GM12865 (cell line): ENCODE measurements around the gene CREBRF.

Experiments used
- DNase-seq: peaks from one replicate; pipeline ENCODE4 v3.0.0; 2010; ENCODE audit warnings: low read depth
- H3K4me3 ChIP-seq: 2 replicates; pipeline ENCODE4 v1.5.1; 2011; ENCODE audit warnings: mild to moderate bottlenecking, low read depth, low read length, control low read depth
- CTCF ChIP-seq: IDR thresholded peaks from 2 replicates; pipeline ENCODE4 v1.5.1; 2011; ENCODE audit warnings: low read length, control low read depth, low read depth, inconsistent platforms; ENCODE audit not compliant: insufficient read depth; ENCODE audit errors: missing control alignments

CREBRF gene

GRCh38 chr5:173163219-173163618 lies 107.1 kb downstream of the CREBRF start:
- no peak for TF ChIP-seq CTCF
- no peak overlapping the region for H3K4me3 ChIP-seq
- DNase-seq: no peak

DNA sequence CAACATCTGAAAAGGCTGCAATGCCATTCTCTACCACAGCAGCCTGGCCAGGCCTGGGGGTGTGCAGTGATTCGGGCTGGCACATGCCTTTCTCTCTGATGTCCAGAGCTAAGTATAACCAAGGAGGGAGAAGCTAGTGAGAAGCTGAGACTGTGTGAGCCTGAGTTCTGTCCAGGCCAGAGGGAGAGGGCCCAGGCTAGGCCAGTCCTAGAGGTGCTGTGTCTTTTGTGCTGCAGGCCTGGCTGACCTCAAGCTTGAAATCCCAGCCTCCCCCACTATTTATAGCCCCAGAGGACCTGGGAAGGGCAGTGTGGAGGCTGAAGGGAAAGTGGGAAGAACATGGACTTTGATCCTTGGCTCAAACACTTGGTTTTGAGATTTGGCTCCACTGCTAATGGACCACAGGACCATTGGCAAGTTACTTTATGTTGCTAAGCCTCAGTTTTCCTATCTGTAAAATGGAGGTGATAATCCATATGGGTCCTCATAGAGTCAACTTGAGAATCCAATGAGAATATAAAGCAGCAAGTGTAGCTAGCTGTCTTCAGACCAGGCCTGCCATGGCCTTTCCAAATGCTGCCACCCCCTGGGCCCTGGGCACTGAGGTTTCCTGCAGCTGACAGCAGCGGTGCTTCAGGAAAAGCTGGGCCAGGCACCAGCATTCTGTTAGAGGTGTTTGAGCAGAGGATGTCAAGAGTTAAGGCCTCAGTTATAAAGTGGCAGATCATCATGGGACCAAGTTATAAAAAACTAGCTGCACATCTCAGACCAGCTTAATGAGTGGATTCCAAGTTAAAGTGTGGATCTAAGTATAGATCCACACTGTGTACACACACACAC lies 109.2 kb downstream of the CREBRF start:
- no peak for TF ChIP-seq CTCF
- no peak overlapping the region for H3K4me3 ChIP-seq
- DNase-seq: no peak

DNA sequence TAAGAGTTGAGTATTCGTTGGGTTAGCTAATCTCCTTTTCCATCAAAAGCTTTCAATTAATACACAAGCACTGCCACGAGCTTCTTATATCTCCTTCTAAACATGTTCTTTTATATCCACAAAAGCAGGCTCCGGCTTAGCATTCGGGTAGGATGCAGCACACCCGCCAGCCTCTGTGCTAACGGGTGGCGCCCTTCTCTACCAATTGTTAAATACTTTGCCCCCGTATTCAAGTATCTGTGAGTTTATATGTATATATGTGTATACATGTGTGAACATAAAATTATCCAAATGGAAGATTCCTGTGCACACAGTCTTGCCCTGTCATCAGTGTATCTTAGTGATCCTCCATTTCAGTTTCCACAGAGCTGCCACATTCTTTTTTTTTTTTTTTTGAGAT lies 116.0 kb downstream of the CREBRF start:
- TF ChIP-seq CTCF: no peak
- DNase-seq: no peak
- H3K4me3 ChIP-seq: no peak overlapping the region

DNA sequence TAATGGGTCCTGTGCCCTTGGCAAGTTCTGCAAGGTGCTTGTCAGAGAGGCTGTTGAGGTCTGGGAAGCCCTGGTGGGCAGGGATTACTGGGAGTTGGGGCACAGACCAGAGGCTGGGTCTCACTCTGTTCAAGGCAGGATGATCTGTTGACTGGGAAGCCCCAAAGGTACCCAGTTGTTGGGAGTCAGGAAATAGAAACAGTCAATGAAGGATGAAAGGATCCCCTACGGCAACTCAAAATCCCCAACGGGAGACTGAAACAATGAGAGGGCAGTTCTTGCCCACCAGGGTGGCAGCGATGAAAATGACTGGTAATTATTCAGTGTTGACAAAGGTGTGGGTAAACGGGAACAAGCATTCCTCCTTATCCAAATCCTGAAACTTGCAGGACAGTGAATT lies 119.4 kb downstream of the CREBRF start:
- DNase-seq: no peak
- no peak overlapping the region for H3K4me3 ChIP-seq
- no peak for TF ChIP-seq CTCF

DNA sequence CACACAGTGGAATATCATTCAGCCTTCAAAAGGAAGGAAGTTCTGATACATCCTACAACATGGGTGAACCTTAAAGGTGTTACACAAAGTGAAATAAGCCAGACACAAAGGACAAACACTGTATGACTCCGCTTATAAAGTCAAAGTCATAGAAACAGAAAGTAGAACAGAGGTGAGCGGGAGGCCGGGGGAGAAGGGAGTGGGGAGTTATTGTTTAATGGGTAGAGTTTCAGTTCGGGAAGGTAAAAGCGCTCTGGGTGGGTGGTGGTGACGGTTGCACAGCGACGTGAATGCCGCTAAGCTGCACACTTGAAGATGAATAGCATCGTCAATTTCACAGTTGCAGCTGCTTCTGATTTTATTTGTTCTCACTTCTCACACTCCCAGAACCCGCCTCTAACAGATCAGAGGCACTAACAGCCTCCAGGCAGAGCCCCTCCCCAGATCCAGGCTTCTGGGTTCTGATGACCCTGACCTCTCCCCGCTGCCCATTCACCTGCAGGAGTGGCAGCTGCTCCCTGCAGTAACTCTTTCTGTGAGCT lies 122.3 kb downstream of the CREBRF start:
- no peak overlapping the region for H3K4me3 ChIP-seq
- no peak for TF ChIP-seq CTCF
- DNase-seq: no peak

- no peak overlapping the region for H3K4me3 ChIP-seq
- DNase-seq: no peak
- no peak for TF ChIP-seq CTCF
Measured at GRCh38 chr5:173180331-173180730, 124.2 kb downstream of the CREBRF start.
